BE2C (cell line): ENCODE results near the gene KCNIP4.
A peak's percentile ranks its signal among the peaks of the same experiment; 100 is the strongest.

ENCODE experiments used
- DNase-seq: peaks from one replicate; pipeline ENCODE4 v3.0.0-alpha.2; 2020
- H3K27me3 ChIP-seq: fragments of 250-450 bp; sonication (Bioruptor Pico); 2 replicates; pipeline ENCODE4 v1.5.1; 2020; ENCODE audit warnings: mild to moderate bottlenecking
- H3K36me3 ChIP-seq: fragments of 250-450 bp; sonication (Bioruptor Pico); 2 replicates; pipeline ENCODE4 v1.5.1; 2020; ENCODE audit warnings: mild to moderate bottlenecking
- H3K4me1 ChIP-seq: fragments of 250-450 bp; sonication (Bioruptor Pico); 2 replicates; pipeline ENCODE4 v1.5.1; 2020
- H3K4me3 ChIP-seq: 2 replicates; pipeline ENCODE4 v1.5.1; 2011; ENCODE audit warnings: low read depth, low read length
- H3K9me3 ChIP-seq: fragments of 250-450 bp; sonication (Bioruptor Pico); 2 replicates; pipeline ENCODE4 v1.5.1; 2020
- TF ChIP-seq, protein P1 (sequence below): IDR thresholded peaks from 2 replicates; pipeline ENCODE4 v1.5.1; 2012; ENCODE audit warnings: mild to moderate bottlenecking, low read depth, low read length

KCNIP4 gene

DNA sequence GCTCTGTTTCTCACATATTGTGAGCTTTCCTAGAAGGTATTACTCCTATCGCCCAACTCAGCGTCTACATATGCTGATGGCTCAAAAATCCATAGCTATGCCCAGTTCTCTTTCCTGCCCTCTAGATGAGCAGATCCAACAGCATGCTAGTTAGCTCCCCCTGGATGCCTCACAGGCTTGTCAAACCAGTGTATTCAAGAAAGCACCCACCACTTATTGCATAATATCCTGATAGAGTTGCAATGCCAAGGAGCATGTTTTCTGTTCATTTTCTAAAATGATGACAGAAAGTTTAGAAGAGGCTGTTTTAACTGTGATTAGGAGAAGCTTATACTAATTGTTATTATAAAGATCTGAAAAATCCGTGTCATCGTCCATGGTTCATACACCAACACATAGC, 1250.2 kb downstream of the KCNIP4 start:
- Histone ChIP-seq H3K9me3 (no peaks in the 10 kb centered on the region), H3K27me3 (no peaks in the 10 kb centered on the region), H3K36me3 (no peaks in the 10 kb centered on the region), H3K4me1 (peaks cover 4% of the 10 kb centered on the region; the same call in 1 of the 2 replicates), H3K4me3 (no peak overlapping the region)
- DNase-seq, result no peak
- TF ChIP-seq, protein P1, sequence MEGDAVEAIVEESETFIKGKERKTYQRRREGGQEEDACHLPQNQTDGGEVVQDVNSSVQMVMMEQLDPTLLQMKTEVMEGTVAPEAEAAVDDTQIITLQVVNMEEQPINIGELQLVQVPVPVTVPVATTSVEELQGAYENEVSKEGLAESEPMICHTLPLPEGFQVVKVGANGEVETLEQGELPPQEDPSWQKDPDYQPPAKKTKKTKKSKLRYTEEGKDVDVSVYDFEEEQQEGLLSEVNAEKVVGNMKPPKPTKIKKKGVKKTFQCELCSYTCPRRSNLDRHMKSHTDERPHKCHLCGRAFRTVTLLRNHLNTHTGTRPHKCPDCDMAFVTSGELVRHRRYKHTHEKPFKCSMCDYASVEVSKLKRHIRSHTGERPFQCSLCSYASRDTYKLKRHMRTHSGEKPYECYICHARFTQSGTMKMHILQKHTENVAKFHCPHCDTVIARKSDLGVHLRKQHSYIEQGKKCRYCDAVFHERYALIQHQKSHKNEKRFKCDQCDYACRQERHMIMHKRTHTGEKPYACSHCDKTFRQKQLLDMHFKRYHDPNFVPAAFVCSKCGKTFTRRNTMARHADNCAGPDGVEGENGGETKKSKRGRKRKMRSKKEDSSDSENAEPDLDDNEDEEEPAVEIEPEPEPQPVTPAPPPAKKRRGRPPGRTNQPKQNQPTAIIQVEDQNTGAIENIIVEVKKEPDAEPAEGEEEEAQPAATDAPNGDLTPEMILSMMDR, result no peak

GRCh38 chr4:20696815-20697214, 1251.8 kb downstream of the KCNIP4 start:
- H3K36me3 ChIP-seq, result no peaks in the 10 kb centered on the region
- no peaks in the 10 kb centered on the region for H3K27me3 ChIP-seq
- no peak overlapping the region for H3K4me3 ChIP-seq
- DNase-seq, result no peak
- TF ChIP-seq, protein P1, result no peak
- H3K9me3 ChIP-seq, result no peaks in the 10 kb centered on the region
- H3K4me1 ChIP-seq, result peaks cover 4% of the 10 kb centered on the region; the same call in 1 of the 2 replicates

- TF ChIP-seq, protein P1, result no peak
- no peaks in the 10 kb centered on the region for H3K36me3 ChIP-seq
Observed at GRCh38 chr4:20687864-20688263, 1260.7 kb downstream of the KCNIP4 start.

GRCh38 chr4:20684852-20685763, 1263.5 kb downstream of the KCNIP4 start:
- Histone ChIP-seq H3K4me1 (no peaks in the 10 kb centered on the region), H3K27me3 (peaks cover 13% of the 10 kb centered on the region), H3K36me3 (no peaks in the 10 kb centered on the region), H3K4me3 (no peak overlapping the region), H3K9me3 (no peaks in the 10 kb centered on the region)
- DNase-seq, result no peak
- TF ChIP-seq, protein P1, result peak; percentile 55; the same call in 1 of the 2 replicates

More at GRCh38 chr4:20687864-20688263, 1260.7 kb downstream of the KCNIP4 start:
- H3K9me3 ChIP-seq, result no peaks in the 10 kb centered on the region
- no peak overlapping the region for H3K4me3 ChIP-seq
- H3K27me3 ChIP-seq, result peaks cover 4% of the 10 kb centered on the region; the same call in 1 of the 2 replicates
- DNase-seq, result no peak
- H3K4me1 ChIP-seq, result no peaks in the 10 kb centered on the region

DNA sequence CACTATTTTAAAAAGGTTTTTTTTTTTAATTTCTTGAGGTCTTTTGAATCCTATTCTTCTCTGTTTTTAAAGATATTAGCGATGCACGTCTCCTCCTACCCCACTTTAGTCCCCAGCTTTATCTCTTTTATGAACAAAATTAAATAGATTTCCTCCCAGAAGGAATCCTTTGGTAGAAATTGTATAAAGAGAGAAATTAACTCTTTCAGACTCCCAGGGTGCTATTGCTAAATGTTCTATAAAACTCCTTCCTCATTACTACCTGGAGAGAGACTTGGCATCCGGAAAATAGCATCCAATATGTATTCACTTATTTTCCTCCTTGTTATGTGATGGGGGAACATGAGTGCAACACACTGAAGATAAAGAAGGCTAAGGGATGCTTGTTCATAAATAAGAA, 1264.8 kb downstream of the KCNIP4 start:
- DNase-seq, result no peak
- TF ChIP-seq, protein P1, result no peak
- H3K36me3 ChIP-seq, result no peaks in the 10 kb centered on the region
- no peaks in the 10 kb centered on the region for H3K4me1 ChIP-seq
- no peak overlapping the region for H3K4me3 ChIP-seq
- no peaks in the 10 kb centered on the region for H3K9me3 ChIP-seq
- peaks cover 19% of the 10 kb centered on the region for H3K27me3 ChIP-seq

GRCh38 chr4:20682853-20683252, 1265.7 kb downstream of the KCNIP4 start:
- H3K4me3 ChIP-seq, result no peak overlapping the region
- no peaks in the 10 kb centered on the region for H3K36me3 ChIP-seq
- TF ChIP-seq, protein P1, result no peak
- H3K4me1 ChIP-seq, result no peaks in the 10 kb centered on the region
- H3K27me3 ChIP-seq, result peaks cover 18% of the 10 kb centered on the region
- no peaks in the 10 kb centered on the region for H3K9me3 ChIP-seq
- DNase-seq, result no peak
